Suprapubic skin (tissue), 4 donors: ENCODE data around the gene C1QTNF4. TPM values are rescaled to one million over a fixed set of nuclear protein-coding genes. Genes with fewer than 3 reads are reported as not detected.
"Not testable (repeated sequence)": the region's sequence is repeated elsewhere in the genome, so short reads cannot be mapped to it uniquely, and the experiment has no call there.

Source experiments
- DNase-seq, 2 donors: peaks; one replicate each; pipeline ENCODE4 v3.0.0-alpha.2; 2019; ENCODE audit warnings: low spot score in 2 of 2
- H3K27ac ChIP-seq: fragments of 200-600 bp; sonication (generic); one replicate; pipeline ENCODE4 v1.5.1; 2019
- H3K27me3 ChIP-seq: fragments of 200-600 bp; sonication (generic); one replicate; pipeline ENCODE4 v1.5.1; 2019
- H3K36me3 ChIP-seq: fragments of 200-600 bp; sonication (generic); one replicate; pipeline ENCODE4 v1.5.1; 2019
- H3K4me1 ChIP-seq: fragments of 200-600 bp; sonication (generic); one replicate; pipeline ENCODE4 v1.5.1; 2019
- H3K4me3 ChIP-seq: fragments of 200-600 bp; sonication (generic); one replicate; pipeline ENCODE4 v1.5.1; 2019; ENCODE audit warnings: mild to moderate bottlenecking
- H3K9me3 ChIP-seq: fragments of 200-600 bp; sonication (generic); one replicate; pipeline ENCODE4 v1.5.1; 2019
- CTCF ChIP-seq, 2 donors: fragments of 200-600 bp in 1 of 2; fragments of 450-650 bp in 1 of 2; sonication (generic) in 1 of 2; IDR thresholded peaks; one replicate each; pipeline ENCODE4 v1.5.1; 2016 to 2019; ENCODE audit warnings: antibody characterized with exemption in 2 of 2, mild to moderate bottlenecking in 1 of 2, moderate library complexity in 1 of 2
- EP300 ChIP-seq: sonication (generic); formaldehyde crosslinking; IDR thresholded peaks from one replicate; pipeline ENCODE4 v1.6.1; 2017; ENCODE audit warnings: antibody characterized with exemption
- POLR2A ChIP-seq, 2 donors: fragments of 450-650 bp; IDR thresholded peaks; one replicate each; pipeline ENCODE4 v1.6.1; 2017; ENCODE audit warnings: antibody characterized with exemption in 2 of 2, mild to moderate bottlenecking in 2 of 2, moderate library complexity in 2 of 2
- POLR2AphosphoS5 ChIP-seq, 3 donors: sonication (generic); formaldehyde crosslinking; IDR thresholded peaks; one replicate each; pipeline ENCODE4 v1.6.1; 2017; ENCODE audit warnings: antibody characterized with exemption in 3 of 3
- WGBS: methylation state at CpG from one replicate; pipeline ENCODE4 v1.1.5; 2018; 5-methylcytosine and 5-hydroxymethylcytosine counted together
- total RNA-seq, 4 donors: library from RNA; depleted of rRNA; stranded (reverse); fragments of >200 nt; gene quantifications; one replicate each; pipeline ENCODE4 v1.1.0, GENCODE V29; 2016

The C1QTNF4 gene
- total RNA-seq, 4 donors from 2014 or later = 0.76 to 1.9 (median 1.4) TPM

- Histone ChIP-seq H3K27ac (peak overlapping the region; percentile 94), H3K27me3 (no peaks in the 10 kb centered on the region), H3K4me3 (peak overlapping the region; percentile 93), H3K9me3 (no peaks in the 10 kb centered on the region), H3K36me3 (no peaks in the 10 kb centered on the region), H3K4me1 (peaks cover 50% of the 10 kb centered on the region)
- WGBS = 1% methylated on average over 22 of the region's 22 CpGs
- no peak for TF ChIP-seq CTCF (IDR thresholded peaks at IDR 0.05)
- TF ChIP-seq EP300 = no peak
- DNase-seq = peak in 1 of 2 donors; percentile 70
These were observed 42.1 kb downstream of the C1QTNF4 start for GRCh38 chr11:47552056-47552565.

DNA sequence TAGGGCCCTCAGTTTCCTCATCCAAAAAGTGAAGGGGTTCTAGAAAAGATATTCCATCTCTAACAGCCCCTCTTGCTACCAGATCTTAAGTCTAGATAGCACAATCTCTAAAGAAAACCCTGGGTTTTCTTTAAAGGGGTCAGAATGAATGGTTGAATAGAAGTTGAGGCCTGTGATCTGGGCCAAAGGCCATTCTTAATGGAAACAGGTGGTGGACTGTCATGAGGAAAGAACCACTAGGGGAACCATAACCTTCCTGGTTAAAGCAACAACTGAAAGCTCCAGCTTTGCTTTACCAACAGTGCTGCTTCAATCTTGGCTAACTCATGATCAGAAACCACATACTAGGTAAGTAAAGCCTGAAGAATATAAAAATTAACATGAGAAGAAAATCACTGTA lies 43.1 kb downstream of the C1QTNF4 start:
- H3K4me3 ChIP-seq = peak overlapping the region; percentile 93
- H3K27ac ChIP-seq = no peak overlapping the region
- H3K9me3 ChIP-seq = no peaks in the 10 kb centered on the region
- TF ChIP-seq CTCF (IDR thresholded peaks at IDR 0.05) (peak in 1 of 2 donors; percentile 6), EP300 (no peak), POLR2A (IDR thresholded peaks at IDR 0.05) (no peak)
- no peak for DNase-seq
- H3K4me1 ChIP-seq = peaks cover 51% of the 10 kb centered on the region
- H3K27me3 ChIP-seq = no peaks in the 10 kb centered on the region
- no peaks in the 10 kb centered on the region for H3K36me3 ChIP-seq

DNA sequence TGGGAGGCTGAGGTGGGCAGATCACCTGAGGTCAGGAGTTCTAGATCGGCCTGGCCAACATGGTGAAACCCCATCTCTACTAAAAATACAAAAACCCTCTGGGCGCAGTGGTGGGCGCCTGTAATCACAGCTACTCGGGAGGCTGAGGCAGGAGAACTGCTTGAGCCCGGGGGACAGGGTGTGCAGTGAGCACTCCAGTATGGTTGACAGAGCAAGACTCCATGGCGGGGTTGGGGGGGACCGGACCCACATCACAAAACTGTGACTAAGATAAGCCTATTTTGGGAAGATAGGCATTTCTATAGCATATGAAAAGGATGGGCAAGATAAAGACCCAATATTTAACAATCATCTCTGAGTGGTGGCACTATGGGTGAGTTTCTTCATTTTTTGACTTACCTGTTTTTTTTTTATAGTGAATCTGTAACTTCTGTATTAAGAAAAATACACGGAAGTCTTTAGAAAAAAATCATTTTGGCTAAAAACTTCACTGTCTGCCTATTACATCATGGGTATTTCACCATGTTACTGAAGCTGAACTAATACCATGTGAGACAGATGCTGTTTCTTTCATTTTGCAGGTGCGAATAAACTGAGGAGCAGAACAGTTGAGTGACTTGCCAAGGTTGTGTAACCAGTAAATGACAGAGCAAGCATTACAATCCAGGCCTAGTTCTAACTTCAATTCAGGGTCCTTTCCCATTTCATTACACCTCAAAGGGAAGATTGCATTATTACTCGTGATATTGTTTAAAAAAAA lies 43.7 kb downstream of the C1QTNF4 start:
- no peaks in the 10 kb centered on the region for H3K27me3 ChIP-seq
- WGBS = 81% methylated on average over 10 of the region's 10 CpGs
- H3K4me3 ChIP-seq = no peak overlapping the region
- H3K9me3 ChIP-seq = no peaks in the 10 kb centered on the region
- H3K36me3 ChIP-seq = no peaks in the 10 kb centered on the region
- TF ChIP-seq EP300 = no peak
- TF ChIP-seq POLR2A (IDR thresholded peaks at IDR 0.05) = no peak
- no peak for TF ChIP-seq CTCF (IDR thresholded peaks at IDR 0.05)
- TF ChIP-seq POLR2AphosphoS5 (IDR thresholded peaks at IDR 0.05) = no peak
- H3K4me1 ChIP-seq = peaks cover 51% of the 10 kb centered on the region
- H3K27ac ChIP-seq = no peak overlapping the region
- DNase-seq = peak in 1 of 2 donors; percentile 70

DNA sequence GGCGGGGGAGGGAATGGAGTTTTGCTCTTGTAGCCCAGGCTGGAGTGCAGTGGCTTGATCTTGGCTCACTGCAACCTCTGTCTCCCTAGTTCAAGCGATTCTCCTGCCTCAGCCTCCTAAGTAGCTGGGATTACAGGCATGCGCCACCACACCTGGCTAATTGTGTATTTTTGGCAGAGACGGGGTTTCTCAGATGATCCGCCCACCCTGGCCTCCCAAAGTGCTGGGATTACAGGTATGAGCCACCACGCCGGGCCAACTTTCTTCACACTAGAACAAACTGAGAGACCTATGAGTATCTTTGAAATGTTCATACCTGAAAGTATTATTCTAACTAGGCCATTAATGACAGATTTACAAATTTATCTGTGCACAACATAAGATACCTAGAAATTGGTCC lies 47.9 kb downstream of the C1QTNF4 start:
- DNase-seq, H3K9me3 ChIP-seq, H3K4me3 ChIP-seq, H3K36me3 ChIP-seq, H3K27ac ChIP-seq, H3K27me3 ChIP-seq: not testable (repeated sequence)
- 95% methylated on average over 7 of the region's 7 CpGs for WGBS
- H3K4me1 ChIP-seq = peaks cover 38% of the 10 kb centered on the region

- Histone ChIP-seq H3K36me3 (no peaks in the 10 kb centered on the region), H3K4me3 (no peak overlapping the region), H3K4me1 (peaks cover 35% of the 10 kb centered on the region), H3K27me3 (no peaks in the 10 kb centered on the region), H3K9me3 (no peaks in the 10 kb centered on the region), H3K27ac (no peak overlapping the region)
- no peak for DNase-seq
- TF ChIP-seq POLR2A (IDR thresholded peaks at IDR 0.05) (no peak), EP300 (no peak), POLR2AphosphoS5 (IDR thresholded peaks at IDR 0.05) (no peak), CTCF (IDR thresholded peaks at IDR 0.05) (no peak)
- 97% methylated on average over 6 of the region's 6 CpGs for WGBS
These were observed 48.9 kb downstream of the C1QTNF4 start for GRCh38 chr11:47545298-47545697.
